Transverse colon (tissue), 1 donor: Measurements from ENCODE around the gene OGFR.

ENCODE experiments used
- EP300 ChIP-seq: sonication (generic); formaldehyde crosslinking; IDR thresholded peaks from one replicate; pipeline ENCODE4 v1.6.1; 2017; ENCODE audit warnings: antibody characterized with exemption, low read depth
- POLR2A ChIP-seq: fragments of 450-650 bp; IDR thresholded peaks from one replicate; pipeline ENCODE4 v1.6.1; 2016; ENCODE audit warnings: antibody characterized with exemption, mild to moderate bottlenecking, moderate library complexity

DNA sequence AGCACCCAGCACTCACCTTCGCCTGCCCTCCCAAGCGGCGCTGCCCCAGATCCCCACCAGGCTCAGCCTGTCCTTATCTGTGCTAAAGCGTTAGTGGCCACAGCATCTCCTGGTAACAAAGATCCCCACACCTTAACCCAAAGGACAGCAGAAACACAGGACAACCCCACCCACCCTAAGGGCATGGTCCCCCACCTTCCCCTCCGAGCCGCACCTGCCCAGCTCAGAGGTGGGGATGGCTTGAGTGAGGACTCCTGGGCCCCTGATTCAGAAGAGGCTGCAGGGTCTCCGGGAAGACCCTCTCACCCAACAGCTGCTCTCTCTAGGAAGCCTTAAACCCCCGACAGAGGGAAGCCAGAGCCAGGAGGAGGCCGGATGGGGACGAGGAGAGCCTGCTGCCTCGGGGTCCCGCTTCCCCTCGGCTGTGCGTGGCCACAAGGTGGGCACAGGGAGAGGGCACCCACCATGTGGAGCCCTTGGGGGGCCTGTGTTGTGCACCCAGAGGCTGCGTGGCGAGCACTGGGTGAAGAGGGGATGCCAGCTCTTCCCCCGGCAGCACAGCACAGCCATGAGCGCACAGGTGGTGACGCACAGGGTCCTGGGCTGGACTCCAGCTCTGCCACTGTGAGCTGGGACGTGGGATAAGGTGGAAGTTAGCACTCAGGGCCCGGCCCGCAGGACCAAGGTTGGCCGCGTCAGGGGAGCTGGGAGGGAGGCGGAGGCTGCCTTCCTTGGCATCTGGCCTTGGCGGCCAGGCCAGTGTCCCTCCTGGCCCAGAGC is 40.3 kb upstream of the OGFR start:
- no peak for TF ChIP-seq EP300
- no peak for TF ChIP-seq POLR2A
